Mesenchymal stem cell (in vitro differentiated cells and primary cell): ENCODE results near the gene ARMS2.
A peak's percentile ranks its signal among the peaks of the same experiment; 100 is the strongest.

Experiments
- DNase-seq: peaks from one replicate; pipeline ENCODE4 v3.0.0-alpha.2; 2013
- H2AFZ ChIP-seq: one replicate; pipeline ENCODE4 v1.6.1; 2013; ENCODE audit warnings: low read depth, mild to moderate bottlenecking, control low read depth, inconsistent platforms, low read length, moderate library complexity
- H2AK5ac ChIP-seq: 2 replicates; pipeline ENCODE4 v1.6.1; 2013; ENCODE audit warnings: low read length, moderate library complexity, mild to moderate bottlenecking, inconsistent platforms; ENCODE audit not compliant: severe bottlenecking
- H2BK120ac ChIP-seq: one replicate; pipeline ENCODE4 v1.6.1; 2013; ENCODE audit warnings: low read depth, mild to moderate bottlenecking, inconsistent platforms, low read length, moderate library complexity
- H2BK12ac ChIP-seq, 2 experiments: one replicate each; pipeline ENCODE4 v1.6.1; 2013; ENCODE audit warnings: inconsistent platforms in 2 of 2, low read length in 2 of 2, mild to moderate bottlenecking in 2 of 2, moderate library complexity in 2 of 2, control low read depth in 1 of 2
- H2BK15ac ChIP-seq: one replicate; pipeline ENCODE4 v1.6.1; 2013; ENCODE audit warnings: mild to moderate bottlenecking, low read depth, inconsistent platforms; ENCODE audit not compliant: poor library complexity, severe bottlenecking
- H2BK5ac ChIP-seq: 2 replicates; pipeline ENCODE4 v1.6.1; 2013; ENCODE audit warnings: low read depth, mild to moderate bottlenecking, low read length, control low read depth, inconsistent platforms; ENCODE audit not compliant: poor library complexity, severe bottlenecking
- H3K14ac ChIP-seq, 2 experiments: one replicate each; pipeline ENCODE4 v1.6.1; 2013; ENCODE audit warnings: inconsistent platforms in 2 of 2, low read length in 2 of 2, control low read depth in 1 of 2, mild to moderate bottlenecking in 1 of 2, moderate library complexity in 1 of 2
- H3K18ac ChIP-seq, 2 experiments: one replicate each; pipeline ENCODE4 v1.6.1; 2013; ENCODE audit warnings: inconsistent platforms in 2 of 2, low read length in 2 of 2, control low read depth in 1 of 2, low read depth in 1 of 2, mild to moderate bottlenecking in 1 of 2
- H3K23ac ChIP-seq, 2 experiments: one replicate each; pipeline ENCODE4 v1.6.1; 2013; ENCODE audit warnings: inconsistent platforms in 2 of 2, low read length in 2 of 2, mild to moderate bottlenecking in 2 of 2, moderate library complexity in 2 of 2, control low read depth in 1 of 2
- H3K27ac ChIP-seq: 2 replicates; pipeline ENCODE4 v1.5.1; 2013; ENCODE audit warnings: mild to moderate bottlenecking, moderate library complexity, low read length, control low read depth, inconsistent platforms; ENCODE audit not compliant: poor library complexity, severe bottlenecking
- H3K27me3 ChIP-seq, 2 experiments: 2 replicates each; pipeline versions ENCODE4 v1.6.1 to v1.7.0; 2013; ENCODE audit warnings: low read length in 2 of 2, mild to moderate bottlenecking in 2 of 2, moderate library complexity in 2 of 2, control low read depth in 1 of 2, inconsistent platforms in 1 of 2; ENCODE audit not compliant: control insufficient read depth in 1 of 2, insufficient read depth in 1 of 2
- H3K36me3 ChIP-seq, 2 experiments: 2 replicates each; pipeline versions ENCODE4 v1.6.1 to v1.7.0; 2013; ENCODE audit warnings: low read length in 2 of 2, control low read depth in 1 of 2, inconsistent platforms in 1 of 2, low read depth in 1 of 2, mild to moderate bottlenecking in 1 of 2; ENCODE audit not compliant: insufficient read depth in 2 of 2, control insufficient read depth in 1 of 2
- H3K4ac ChIP-seq, 2 experiments: one replicate each; pipeline ENCODE4 v1.6.1; 2013; ENCODE audit warnings: inconsistent platforms in 2 of 2, low read length in 2 of 2, mild to moderate bottlenecking in 2 of 2, moderate library complexity in 2 of 2, control low read depth in 1 of 2, low read depth in 1 of 2
- H3K4me1 ChIP-seq: 2 replicates; pipeline ENCODE4 v1.6.1; 2013; ENCODE audit warnings: low read depth, low read length, control low read depth; ENCODE audit not compliant: control insufficient read depth, insufficient read depth
- H3K4me2 ChIP-seq: 2 replicates; pipeline ENCODE4 v1.6.1; 2013; ENCODE audit warnings: low read length, mild to moderate bottlenecking, inconsistent platforms; ENCODE audit not compliant: poor library complexity, severe bottlenecking
- H3K4me3 ChIP-seq, 2 experiments: 2 replicates each; pipeline versions ENCODE4 v1.5.1 to v1.7.0; 2013; ENCODE audit warnings: low read length in 2 of 2, mild to moderate bottlenecking in 2 of 2, control low read depth in 1 of 2, low read depth in 1 of 2; ENCODE audit not compliant: insufficient read depth in 1 of 2
- H3K79me1 ChIP-seq: replicated peaks from 2 replicates; pipeline ENCODE4 v1.6.1; 2013; ENCODE audit warnings: mild to moderate bottlenecking, control low read depth, low read length, inconsistent platforms; ENCODE audit not compliant: poor library complexity, severe bottlenecking
- H3K9ac ChIP-seq: 2 replicates; pipeline ENCODE4 v1.7.0; 2013; ENCODE audit warnings: mild to moderate bottlenecking, low read length, moderate library complexity
- H3K9me3 ChIP-seq: 2 replicates; pipeline ENCODE4 v1.7.0; 2013; ENCODE audit warnings: mild to moderate bottlenecking, low read length; ENCODE audit not compliant: control insufficient read depth
- H4K8ac ChIP-seq: one replicate; pipeline ENCODE4 v1.6.1; 2013; ENCODE audit warnings: inconsistent platforms, mild to moderate bottlenecking, low read length, moderate library complexity
- H4K91ac ChIP-seq: one replicate; pipeline ENCODE4 v1.6.1; 2013; ENCODE audit warnings: mild to moderate bottlenecking, low read length, inconsistent platforms
- WGBS: methylation state at CpG from one replicate; pipeline ENCODE4 v1.1.7; 2013; ENCODE audit warnings: mixed read lengths; 5-methylcytosine and 5-hydroxymethylcytosine counted together

Gene ARMS2

GRCh38 chr10:122490786-122491680, 36.6 kb downstream of the ARMS2 start:
- Histone ChIP-seq H3K23ac (no peak overlapping the region), H3K14ac (no peak overlapping the region)

DNA sequence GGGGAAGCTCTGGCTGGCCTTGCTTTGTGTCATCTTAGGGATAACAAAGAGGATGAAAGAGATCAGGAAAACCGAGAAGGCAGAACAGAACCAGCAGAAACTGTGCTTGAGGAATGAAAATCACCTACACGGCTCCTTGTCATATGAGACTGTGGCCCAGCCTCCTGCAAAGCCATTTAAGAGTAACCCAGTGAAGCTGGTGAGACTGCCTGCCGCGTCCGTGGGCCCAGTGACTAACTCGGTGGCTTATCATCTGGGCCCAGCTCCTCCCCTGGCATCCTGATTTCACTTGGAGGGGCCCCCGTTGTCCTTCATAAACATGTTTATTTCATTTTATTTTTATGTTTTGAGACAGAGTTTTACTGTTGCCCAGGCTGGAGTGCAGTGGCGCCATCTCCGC, 37.6 kb downstream of the ARMS2 start:
- no peak for DNase-seq
- no peak overlapping the region for H4K8ac ChIP-seq
- no peak overlapping the region for H2AFZ ChIP-seq
- H3K23ac ChIP-seq, result no peak overlapping the region
- no peak overlapping the region for H3K4me2 ChIP-seq
- no peak overlapping the region for H2BK120ac ChIP-seq
- no peak overlapping the region for H3K18ac ChIP-seq
- H2BK5ac ChIP-seq, result no peak overlapping the region
- peaks cover 18% of the 10 kb centered on the region for H3K4me1 ChIP-seq
- H3K9me3 ChIP-seq, result no peaks in the 10 kb centered on the region
- no peak overlapping the region for H3K14ac ChIP-seq
- H3K4me3 ChIP-seq, result no peak overlapping the region
- no peaks in the 10 kb centered on the region for H3K27me3 ChIP-seq
- peak overlapping the region; percentile 56 for H3K9ac ChIP-seq
- H2BK15ac ChIP-seq, result no peak overlapping the region
- peaks cover 20 to 63% of the 10 kb centered on the region in 2 experiments for H3K36me3 ChIP-seq
- peaks cover 9% of the 10 kb centered on the region for H3K79me1 ChIP-seq
- H4K91ac ChIP-seq, result no peak overlapping the region
- H3K4ac ChIP-seq, result no peak overlapping the region
- no peak overlapping the region for H3K27ac ChIP-seq
- 92% methylated on average over 7 of the region's 9 CpGs for WGBS
- no peak overlapping the region for H2AK5ac ChIP-seq
- no peak overlapping the region for H2BK12ac ChIP-seq

More at GRCh38 chr10:122490786-122491680, 36.6 kb downstream of the ARMS2 start:
- H3K4ac ChIP-seq, result no peak overlapping the region
- WGBS, result 91% methylated on average over 25 of the region's 26 CpGs
- peak overlapping the region; percentile 56 for H3K9ac ChIP-seq
- peak overlapping the region; percentile 51 for H4K8ac ChIP-seq
- no peak overlapping the region for H3K4me2 ChIP-seq
- H2BK120ac ChIP-seq, result no peak overlapping the region
- peaks cover 0 to 4% of the 10 kb centered on the region in 2 experiments for H3K27me3 ChIP-seq
- H3K4me3 ChIP-seq, result no peak overlapping the region
- peaks cover 23 to 65% of the 10 kb centered on the region in 2 experiments for H3K36me3 ChIP-seq
- H3K9me3 ChIP-seq, result no peaks in the 10 kb centered on the region
- peak overlapping the region in 1 of 2 experiments; percentile 6 for H3K18ac ChIP-seq
- no peak overlapping the region for H2AK5ac ChIP-seq
- peaks cover 11% of the 10 kb centered on the region for H3K79me1 ChIP-seq
- no peak overlapping the region for H3K27ac ChIP-seq
- H2BK5ac ChIP-seq, result no peak overlapping the region
- peak overlapping the region; percentile 4 for H2BK15ac ChIP-seq
- DNase-seq, result no peak
- H2BK12ac ChIP-seq, result peak overlapping the region in 1 of 2 experiments; percentile 47
- peaks cover 20% of the 10 kb centered on the region for H3K4me1 ChIP-seq
- H2AFZ ChIP-seq, result no peak overlapping the region
- H4K91ac ChIP-seq, result peak overlapping the region; percentile 43

DNA sequence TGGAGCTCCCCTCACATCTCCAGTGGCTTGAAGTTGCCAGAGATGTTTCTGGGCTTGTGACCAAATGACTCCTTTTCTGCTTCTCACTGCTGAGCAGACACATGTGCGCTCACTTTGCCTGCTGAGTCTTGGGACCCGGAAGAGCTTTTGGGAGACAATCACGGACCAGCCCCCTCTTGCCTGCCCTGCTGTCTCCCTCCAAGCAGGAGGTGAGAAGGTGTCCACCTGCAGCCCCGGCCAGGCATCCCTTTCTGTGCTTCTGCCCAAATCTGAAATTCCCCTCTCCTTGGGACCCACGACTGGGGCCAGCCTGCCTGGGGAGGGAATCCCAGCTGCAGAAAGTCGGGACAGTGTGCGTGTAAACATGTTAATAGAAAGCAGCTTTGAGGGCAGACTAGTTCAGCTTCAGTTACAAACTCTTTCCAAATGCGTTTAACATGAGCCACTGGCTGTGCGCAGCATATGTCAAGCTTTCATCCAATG, 38.6 kb downstream of the ARMS2 start:
- Histone ChIP-seq H2BK120ac (no peak overlapping the region), H3K27ac (no peak overlapping the region), H4K8ac (no peak overlapping the region), H3K18ac (peak overlapping the region in 1 of 2 experiments; percentile 59), H3K4me3 (peak overlapping the region in 1 of 2 experiments; percentile 51), H2BK15ac (no peak overlapping the region), H3K4me2 (no peak overlapping the region), H3K36me3 (peaks cover 20 to 60% of the 10 kb centered on the region in 2 experiments), H2AFZ (no peak overlapping the region), H2BK5ac (no peak overlapping the region), H4K91ac (no peak overlapping the region), H3K23ac (no peak overlapping the region), H3K27me3 (no peaks in the 10 kb centered on the region), H3K79me1 (peaks cover 2% of the 10 kb centered on the region), H3K4ac (peak overlapping the region in 1 of 2 experiments; percentile 86), H2BK12ac (peak overlapping the region in 1 of 2 experiments; percentile 77), H3K14ac (no peak overlapping the region), H3K9ac (peak overlapping the region; percentile 81), H3K9me3 (no peaks in the 10 kb centered on the region), H2AK5ac (no peak overlapping the region), H3K4me1 (peaks cover 12% of the 10 kb centered on the region)
- DNase-seq, result no peak
- whole genome bisulfite sequencing, result 86% methylated on average over 9 of the region's 9 CpGs

DNA sequence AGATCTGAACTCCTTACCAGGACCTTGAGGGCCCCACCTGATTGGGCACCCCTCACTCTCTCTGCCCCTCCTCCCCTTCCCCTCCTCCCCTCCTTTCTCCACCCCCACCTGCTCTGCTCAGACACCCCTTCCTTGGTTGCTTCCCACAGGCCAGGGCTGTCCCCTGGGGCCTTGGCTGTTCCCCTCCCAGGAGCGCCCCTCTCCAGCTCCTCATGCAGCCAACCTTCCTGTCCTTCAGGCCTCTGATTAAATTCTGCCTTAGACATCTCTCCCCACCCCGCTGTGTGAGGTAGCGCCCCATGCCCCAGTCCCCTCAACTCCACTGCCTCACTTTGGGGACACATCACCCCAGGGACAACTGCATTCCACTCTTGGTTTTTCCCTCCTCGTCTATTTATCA, 39.3 kb downstream of the ARMS2 start:
- no peak overlapping the region for H2AFZ ChIP-seq
- no peaks in the 10 kb centered on the region for H3K27me3 ChIP-seq
- no peak overlapping the region for H2BK120ac ChIP-seq
- H3K27ac ChIP-seq, result no peak overlapping the region
- 89% methylated on average over 4 of the region's 4 CpGs for WGBS
- no peak overlapping the region for H3K4me2 ChIP-seq
- H4K91ac ChIP-seq, result no peak overlapping the region
- no peak overlapping the region for H3K23ac ChIP-seq
- H2BK12ac ChIP-seq, result peak overlapping the region in 1 of 2 experiments; percentile 59
- H3K9ac ChIP-seq, result peak overlapping the region; percentile 81
- no peak overlapping the region for H2AK5ac ChIP-seq
- H2BK15ac ChIP-seq, result no peak overlapping the region
- H3K14ac ChIP-seq, result no peak overlapping the region
- H3K9me3 ChIP-seq, result no peaks in the 10 kb centered on the region
- no peak overlapping the region for H2BK5ac ChIP-seq
- peak overlapping the region in 1 of 2 experiments; percentile 67 for H3K18ac ChIP-seq
- H3K4me3 ChIP-seq, result peak overlapping the region in 1 of 2 experiments; percentile 56
- peaks cover 12% of the 10 kb centered on the region for H3K4me1 ChIP-seq
- peak overlapping the region in 1 of 2 experiments; percentile 46 for H3K4ac ChIP-seq
- peaks cover 20 to 59% of the 10 kb centered on the region in 2 experiments for H3K36me3 ChIP-seq
- H3K79me1 ChIP-seq, result peaks cover 2% of the 10 kb centered on the region
- DNase-seq, result no peak
- no peak overlapping the region for H4K8ac ChIP-seq
